H1 (cell line): ENCODE data around the gene ADRA2A. TPM values are rescaled to one million over a fixed set of nuclear protein-coding genes. Genes with fewer than 3 reads are reported as not detected.

Source experiments
- CHD2 ChIP-seq: IDR thresholded peaks from 2 replicates; pipeline ENCODE4 v1.6.1; 2012; ENCODE audit warnings: low read length, improper control_type of control experiment
- CTBP2 ChIP-seq: IDR thresholded peaks from 2 replicates; pipeline ENCODE4 v1.7.0; 2011; ENCODE audit warnings: borderline replicate concordance, mild to moderate bottlenecking, moderate library complexity, mixed read lengths, low read length; ENCODE audit not compliant: insufficient read depth, insufficient read length
- JUND ChIP-seq: IDR thresholded peaks from 2 replicates; pipeline ENCODE4 v1.6.1; 2011; ENCODE audit warnings: mild to moderate bottlenecking, improper control_type of control experiment, low read length
- POLR2AphosphoS5 ChIP-seq: IDR thresholded peaks from 2 replicates; pipeline ENCODE4 v1.6.1; 2011; ENCODE audit warnings: low read depth, low read length
- POU5F1 ChIP-seq: IDR thresholded peaks from 2 replicates; pipeline ENCODE4 v1.6.1; 2011; ENCODE audit warnings: low read depth, mild to moderate bottlenecking, low read length, moderate library complexity
- RNF2 ChIP-seq: fragments of 200-900, 300-1000 bp; sonication (generic); IDR thresholded peaks from 2 replicates; pipeline ENCODE4 v1.7.1; 2016; ENCODE audit warnings: borderline replicate concordance, low read depth, mild to moderate bottlenecking, antibody characterized with exemption, low read length; ENCODE audit not compliant: poor library complexity, severe bottlenecking; ENCODE audit errors: missing control alignments
- SAP30 ChIP-seq: fragments of 300-600 bp; sonication (generic); IDR thresholded peaks from 2 replicates; pipeline ENCODE4 v1.7.1; 2012; ENCODE audit warnings: low read length, moderate library complexity, mild to moderate bottlenecking, inconsistent platforms; ENCODE audit not compliant: insufficient read depth, insufficient replicate concordance
- SIN3A ChIP-seq, 2 experiments: IDR thresholded peaks in 1 of 2; conservative IDR thresholded peaks in 1 of 2; 2 replicates each; pipeline ENCODE4 v1.6.1; 2011 to 2012; ENCODE audit warnings: low read length in 2 of 2, improper control_type of control experiment in 1 of 2, low read depth in 1 of 2, mild to moderate bottlenecking in 1 of 2
- SIRT6 ChIP-seq: IDR thresholded peaks from one replicate; pipeline ENCODE4 v1.7.1; 2012; ENCODE audit warnings: low read length, inconsistent platforms
- SP1 ChIP-seq: IDR thresholded peaks from 2 replicates; pipeline ENCODE4 v1.6.1; 2011; ENCODE audit warnings: low read depth, low read length
- SP2 ChIP-seq: IDR thresholded peaks from 2 replicates; pipeline ENCODE4 v1.6.1; 2012; ENCODE audit warnings: mild to moderate bottlenecking, low read length, inconsistent platforms
- TBP ChIP-seq: IDR thresholded peaks from 2 replicates; pipeline ENCODE4 v1.6.1; 2011; ENCODE audit warnings: low read depth, low read length, improper control_type of control experiment
- TEAD4 ChIP-seq: IDR thresholded peaks from 2 replicates; pipeline ENCODE4 v1.6.1; 2012; ENCODE audit warnings: low read depth, low read length, inconsistent platforms, mixed read lengths
- polyA plus RNA-seq, 7 experiments: library from polyadenylated mRNA; depleted of rRNA in 3 of 7; stranded (reverse) in 5 of 7; unstranded in 2 of 7; fragments of >200 nt in 5 of 7; fragments of 200-250 nt in 2 of 7; gene quantifications; 1 replicate in 5 of 7; 2 replicates in 1 of 7; 4 replicates in 1 of 7; pipeline versions ENCODE4 v1.2.1 to v1.2.3, GENCODE V29; 2011 to 2013; ENCODE audit warnings: missing spikeins in 2 of 7, mixed read lengths in 2 of 7
- total RNA-seq: library from RNA; stranded (reverse); fragmentation: NEBNext Ultra II Directional; extraction: Animal tissue kit (Norgen Biotek cat#: 25700); gene quantifications from 2 replicates; pipeline ENCODE4 v1.2.1, GENCODE V29; 2021

Gene ADRA2A
- total and polyA plus RNA-seq, 2 of the 8 experiments (the other 6 are each of a cell fraction or from before 2014, with no cell fraction given) = 5.9 to 6.2 TPM

GRCh38 chr10:111076682-111077478 lies at the start of gene ADRA2A (continued):
- no peak for TF ChIP-seq RNF2
- TF ChIP-seq JUND = no peak
- TF ChIP-seq SIRT6 = no peak
- TF ChIP-seq POLR2AphosphoS5 = peak; percentile 57; the same call in 1 of the 2 replicates
- TF ChIP-seq SAP30 = no peak
- TF ChIP-seq POU5F1 = no peak
- TF ChIP-seq SP1 = no peak
- no peak; a peak in 1 of 4 replicates for TF ChIP-seq SIN3A (conservative IDR thresholded peaks at IDR 0.05 in 1 of 2, IDR thresholded peaks at IDR 0.05 in 1 of 2; ENCODE audit: low read depth in 1 of 2, low read length in 2 of 2)
- TF ChIP-seq TBP = peak; percentile 71
- TF ChIP-seq TEAD4 = no peak
- TF ChIP-seq SP2 = no peak
- TF ChIP-seq CHD2 = no peak
- TF ChIP-seq CTBP2 = no peak
